GM23338 (cell line): Measurements from ENCODE around the gene ADORA1. TPM values are rescaled to one million over a fixed set of nuclear protein-coding genes. Genes with fewer than 3 reads are reported as not detected.

Source experiments
- ATAC-seq: fragments of 200-7000 bp; cut with Tn5 transposase; 3 replicates; pipeline ENCODE4 v1.9.1; 2020
- DNase-seq: peaks from one replicate; pipeline ENCODE4 v3.0.0-alpha.2; 2015; ENCODE audit warnings: low spot score
- H2AFZ ChIP-seq: fragments of 200-600 bp; sonication (generic); 2 replicates; pipeline ENCODE4 v1.8.0; 2016; ENCODE audit warnings: antibody characterized with exemption, mild to moderate bottlenecking, moderate library complexity
- H3F3A ChIP-seq: fragments of 200-600 bp; sonication (generic); replicated peaks from 2 replicates; pipeline ENCODE4 v1.8.0; 2017; ENCODE audit warnings: antibody characterized with exemption, mixed run types, low read depth
- H3K27ac ChIP-seq: fragments of 200-600 bp; sonication (generic); 2 replicates; pipeline ENCODE4 v1.6.1; 2016; ENCODE audit warnings: low read depth
- H3K27me3 ChIP-seq: fragments of 200-600 bp; sonication (generic); 2 replicates; pipeline ENCODE4 v1.8.0; 2016; ENCODE audit warnings: mild to moderate bottlenecking, mixed run types, moderate library complexity; ENCODE audit not compliant: insufficient read depth
- H3K36me3 ChIP-seq: fragments of 200-600 bp; sonication (generic); 2 replicates; pipeline ENCODE4 v1.8.0; 2016; ENCODE audit warnings: mild to moderate bottlenecking; ENCODE audit not compliant: insufficient read depth
- H3K4me1 ChIP-seq: fragments of 200-600 bp; sonication (generic); 2 replicates; pipeline ENCODE4 v1.8.0; 2016; ENCODE audit warnings: mild to moderate bottlenecking, moderate library complexity; ENCODE audit not compliant: insufficient read depth
- H3K4me2 ChIP-seq: fragments of 200-600 bp; sonication (generic); 2 replicates; pipeline ENCODE4 v1.7.1; 2017; ENCODE audit warnings: mixed run types
- H3K4me3 ChIP-seq: fragments of 200-600 bp; sonication (generic); 2 replicates; pipeline ENCODE4 v1.6.1; 2016; ENCODE audit warnings: mixed run types
- H3K79me2 ChIP-seq: fragments of 200-600 bp; sonication (generic); replicated peaks from 2 replicates; pipeline ENCODE4 v1.8.0; 2017; ENCODE audit warnings: mild to moderate bottlenecking; ENCODE audit not compliant: insufficient read depth
- H3K9me2 ChIP-seq: fragments of 200-600 bp; sonication (generic); 2 replicates; pipeline ENCODE4 v1.8.0; 2017; ENCODE audit not compliant: insufficient read depth
- H4K20me1 ChIP-seq: fragments of 200-600 bp; sonication (generic); replicated peaks from 2 replicates; pipeline ENCODE4 v1.8.0; 2017; ENCODE audit warnings: mild to moderate bottlenecking; ENCODE audit not compliant: insufficient read depth
- H3K27ac Mint-ChIP-seq: 2 replicates; pipeline ENCODE4 v1.8.0; 2020; ENCODE audit warnings: inconsistent platforms, mild to moderate bottlenecking, moderate library complexity, mixed read lengths
- H3K27me3 Mint-ChIP-seq: 3 replicates; pipeline ENCODE4 v1.8.0; 2022; ENCODE audit warnings: low read depth, mild to moderate bottlenecking, moderate library complexity, mixed read lengths, inconsistent platforms; ENCODE audit not compliant: insufficient read depth, poor library complexity
- H3K36me3 Mint-ChIP-seq: 3 replicates; pipeline ENCODE4 v1.8.0; 2021; ENCODE audit warnings: low read depth, mild to moderate bottlenecking, inconsistent platforms, moderate library complexity, mixed read lengths
- H3K4me1 Mint-ChIP-seq: 3 replicates; pipeline ENCODE4 v1.8.0; 2020; ENCODE audit warnings: mild to moderate bottlenecking, inconsistent platforms, mixed read lengths
- H3K4me3 Mint-ChIP-seq: 3 replicates; pipeline ENCODE4 v1.8.0; 2021; ENCODE audit warnings: moderate library complexity, mild to moderate bottlenecking, inconsistent platforms, mixed read lengths
- H3K9me3 Mint-ChIP-seq: 3 replicates; pipeline ENCODE4 v1.8.0; 2020; ENCODE audit warnings: moderate library complexity, mild to moderate bottlenecking, inconsistent platforms, mixed read lengths
- CTCF ChIP-seq, 2 experiments: fragments of 200-600 bp in 1 of 2; sonication (generic) in 1 of 2; conservative IDR thresholded peaks; 2 replicates each; pipeline versions ENCODE4 v1.5.1 to v1.6.1; 2016 to 2017; ENCODE audit warnings: antibody characterized with exemption in 2 of 2, low read depth in 2 of 2, mild to moderate bottlenecking in 2 of 2, moderate library complexity in 1 of 2
- ETS1 ChIP-seq: IDR thresholded peaks from 2 replicates; pipeline ENCODE4 v1.6.1; 2016; ENCODE audit warnings: antibody characterized with exemption
- EZH2 ChIP-seq: fragments of 200-600 bp; sonication (generic); IDR thresholded peaks from one replicate; pipeline ENCODE4 v1.8.0; 2017; ENCODE audit warnings: antibody characterized with exemption, mild to moderate bottlenecking, low read depth; ENCODE audit not compliant: unreplicated experiment
- ZNF114 ChIP-seq: fragments of 250-450 bp; sonication (Bioruptor Pico); IDR thresholded peaks from 2 replicates; pipeline ENCODE4 v1.5.0; 2020; ENCODE audit warnings: mild to moderate bottlenecking, moderate library complexity
- polyA plus RNA-seq: library from polyadenylated mRNA; unstranded; fragments of >200 nt; fragmentation: Nextera tagmentation; extraction: Ambion mirVana; gene quantifications from 2 replicates; pipeline ENCODE4 v1.2.1, GENCODE V29; 2016
- total RNA-seq: library from RNA; depleted of rRNA; stranded (reverse); fragments of >200 nt; shearing (Covaris generic); gene quantifications from 2 replicates; pipeline ENCODE4 v1.2.3, GENCODE V29; 2014
- TF ChIP-seq, protein P1 (sequence below): IDR thresholded peaks from one replicate; pipeline ENCODE4 v1.6.1; 2018; ENCODE audit warnings: antibody characterized with exemption; ENCODE audit not compliant: unreplicated experiment

Gene ADORA1
- total and polyA plus RNA-seq, 2 experiments from 2014 or later, result 0.63 to 1.8 TPM

- no peak overlapping the region for H3K4me3 Mint-ChIP-seq
- H3K79me2 ChIP-seq, result no peaks in the 10 kb centered on the region
- peaks cover 3% of the 10 kb centered on the region; the same call in 1 of the 2 replicates for H3K9me2 ChIP-seq
- H3K27ac Mint-ChIP-seq, result no peak overlapping the region
- H3K36me3 ChIP-seq, result no peaks in the 10 kb centered on the region; the same call in 1 of the 2 replicates
- H3K9me3 Mint-ChIP-seq, result peaks cover 4% of the 10 kb centered on the region
- H3K4me1 Mint-ChIP-seq, result peaks cover 22% of the 10 kb centered on the region
- ATAC-seq (peak; percentile 76), DNase-seq (peak; percentile 34)
- no peaks in the 10 kb centered on the region for H3K4me1 ChIP-seq
- no peaks in the 10 kb centered on the region for H4K20me1 ChIP-seq
- no peak overlapping the region for H2AFZ ChIP-seq
- peaks cover 8% of the 10 kb centered on the region for H3K27me3 Mint-ChIP-seq
- peaks cover 4% of the 10 kb centered on the region for H3K36me3 Mint-ChIP-seq
- no peaks in the 10 kb centered on the region for H3K27me3 ChIP-seq
- H3F3A ChIP-seq, result no peaks in the 10 kb centered on the region
- no peak for TF ChIP-seq ETS1
- no peak for TF ChIP-seq EZH2
- peak; percentile 13 to 47; a peak in 2 of 4 replicates for TF ChIP-seq CTCF (conservative IDR thresholded peaks at IDR 0.05; ENCODE audit: low read depth in 2 of 2)
- H3K27ac ChIP-seq, result no peak overlapping the region
- H3K4me2 ChIP-seq, result no peak overlapping the region
- no peak overlapping the region for H3K4me3 ChIP-seq
Measured at GRCh38 chr1:203089651-203090045, 37.9 kb upstream of the ADORA1 start.

DNA sequence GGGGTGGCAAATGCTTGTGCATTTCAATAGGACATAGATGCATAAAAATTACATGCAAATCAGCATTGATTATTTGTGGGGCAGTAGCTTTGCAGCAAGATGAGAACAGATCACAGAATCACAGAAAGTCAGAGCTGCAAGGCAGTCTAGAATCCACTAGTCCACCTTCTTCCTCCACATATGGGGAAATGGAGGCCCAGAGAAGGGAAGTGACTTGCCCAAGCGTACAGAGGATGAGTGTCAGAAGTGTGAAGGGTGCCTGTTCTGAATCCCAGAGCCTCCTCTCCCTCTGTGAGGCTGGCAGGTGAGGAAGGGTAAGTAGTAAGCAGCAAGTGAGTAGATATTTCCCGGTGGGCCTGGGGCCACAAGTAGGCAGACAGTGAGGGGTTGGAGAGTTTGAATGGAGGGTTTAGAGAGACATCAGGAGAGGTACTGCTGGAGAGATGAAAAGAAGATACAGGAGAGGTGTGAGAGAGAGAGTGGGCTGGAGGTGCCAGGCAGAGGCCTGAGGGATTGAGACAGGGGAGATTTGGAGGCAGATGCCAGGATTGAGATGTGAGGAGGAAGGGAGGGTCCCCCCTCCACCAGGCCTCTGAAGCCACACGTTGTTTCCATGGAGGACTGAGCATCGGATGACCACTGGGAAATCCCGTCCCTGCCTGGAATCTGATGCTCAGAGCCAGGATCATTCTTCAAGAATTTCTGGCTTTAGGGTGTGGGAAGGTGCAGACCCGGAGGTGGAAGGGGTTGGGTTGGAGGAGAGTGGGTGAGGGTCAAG is 36.9 kb upstream of the ADORA1 start:
- peaks cover 3% of the 10 kb centered on the region; the same call in 1 of the 2 replicates for H3K9me2 ChIP-seq
- no peak overlapping the region for H3K4me3 ChIP-seq
- H3K27me3 Mint-ChIP-seq, result peaks cover 8% of the 10 kb centered on the region
- no peak overlapping the region for H3K4me2 ChIP-seq
- no peaks in the 10 kb centered on the region for H3K79me2 ChIP-seq
- H4K20me1 ChIP-seq, result no peaks in the 10 kb centered on the region
- H3F3A ChIP-seq, result no peaks in the 10 kb centered on the region
- H3K36me3 Mint-ChIP-seq, result peaks cover 10% of the 10 kb centered on the region
- H3K27me3 ChIP-seq, result no peaks in the 10 kb centered on the region
- peaks cover 22% of the 10 kb centered on the region for H3K4me1 Mint-ChIP-seq
- no peak overlapping the region for H3K27ac ChIP-seq
- no peak overlapping the region for H3K27ac Mint-ChIP-seq
- peaks cover 14% of the 10 kb centered on the region for H3K9me3 Mint-ChIP-seq
- no peak for ATAC-seq
- H2AFZ ChIP-seq, result no peak overlapping the region
- H3K36me3 ChIP-seq, result no peaks in the 10 kb centered on the region; the same call in 1 of the 2 replicates
- H3K4me1 ChIP-seq, result no peaks in the 10 kb centered on the region
- no peak for DNase-seq
- H3K4me3 Mint-ChIP-seq, result no peak overlapping the region
- TF ChIP-seq EZH2, result no peak
- TF ChIP-seq ZNF114 (CRISPR knock-in tag), result no peak
- TF ChIP-seq ETS1, result no peak
- TF ChIP-seq, protein P1, sequence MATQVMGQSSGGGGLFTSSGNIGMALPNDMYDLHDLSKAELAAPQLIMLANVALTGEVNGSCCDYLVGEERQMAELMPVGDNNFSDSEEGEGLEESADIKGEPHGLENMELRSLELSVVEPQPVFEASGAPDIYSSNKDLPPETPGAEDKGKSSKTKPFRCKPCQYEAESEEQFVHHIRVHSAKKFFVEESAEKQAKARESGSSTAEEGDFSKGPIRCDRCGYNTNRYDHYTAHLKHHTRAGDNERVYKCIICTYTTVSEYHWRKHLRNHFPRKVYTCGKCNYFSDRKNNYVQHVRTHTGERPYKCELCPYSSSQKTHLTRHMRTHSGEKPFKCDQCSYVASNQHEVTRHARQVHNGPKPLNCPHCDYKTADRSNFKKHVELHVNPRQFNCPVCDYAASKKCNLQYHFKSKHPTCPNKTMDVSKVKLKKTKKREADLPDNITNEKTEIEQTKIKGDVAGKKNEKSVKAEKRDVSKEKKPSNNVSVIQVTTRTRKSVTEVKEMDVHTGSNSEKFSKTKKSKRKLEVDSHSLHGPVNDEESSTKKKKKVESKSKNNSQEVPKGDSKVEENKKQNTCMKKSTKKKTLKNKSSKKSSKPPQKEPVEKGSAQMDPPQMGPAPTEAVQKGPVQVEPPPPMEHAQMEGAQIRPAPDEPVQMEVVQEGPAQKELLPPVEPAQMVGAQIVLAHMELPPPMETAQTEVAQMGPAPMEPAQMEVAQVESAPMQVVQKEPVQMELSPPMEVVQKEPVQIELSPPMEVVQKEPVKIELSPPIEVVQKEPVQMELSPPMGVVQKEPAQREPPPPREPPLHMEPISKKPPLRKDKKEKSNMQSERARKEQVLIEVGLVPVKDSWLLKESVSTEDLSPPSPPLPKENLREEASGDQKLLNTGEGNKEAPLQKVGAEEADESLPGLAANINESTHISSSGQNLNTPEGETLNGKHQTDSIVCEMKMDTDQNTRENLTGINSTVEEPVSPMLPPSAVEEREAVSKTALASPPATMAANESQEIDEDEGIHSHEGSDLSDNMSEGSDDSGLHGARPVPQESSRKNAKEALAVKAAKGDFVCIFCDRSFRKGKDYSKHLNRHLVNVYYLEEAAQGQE, result no peak
